Esophagus (tissue), 2 donors: Measurements from ENCODE around the gene DYNC1I1. TPM values are rescaled to one million over a fixed set of nuclear protein-coding genes. Genes with fewer than 3 reads are reported as not detected.

Experiments used
- H3K27ac ChIP-seq, 2 donors: one replicate each; pipeline ENCODE4 v1.5.1; 2013; ENCODE audit warnings: low read depth in 2 of 2, mild to moderate bottlenecking in 2 of 2, inconsistent platforms in 1 of 2, low read length in 1 of 2, moderate library complexity in 1 of 2
- H3K27me3 ChIP-seq, 2 donors: one replicate each; pipeline ENCODE4 v1.6.1; 2013; ENCODE audit warnings: low read length in 2 of 2, control low read depth in 1 of 2, mild to moderate bottlenecking in 1 of 2; ENCODE audit not compliant: insufficient read depth in 2 of 2, control insufficient read depth in 1 of 2
- H3K36me3 ChIP-seq, 2 donors: one replicate each; pipeline ENCODE4 v1.6.1; 2013; ENCODE audit warnings: low read length in 1 of 2; ENCODE audit not compliant: control insufficient read depth in 2 of 2, insufficient read depth in 2 of 2
- H3K4me1 ChIP-seq, 2 donors: one replicate each; pipeline ENCODE4 v1.6.1; 2013; ENCODE audit warnings: low read length in 1 of 2; ENCODE audit not compliant: control insufficient read depth in 2 of 2, insufficient read depth in 2 of 2
- H3K4me3 ChIP-seq, 2 donors: one replicate each; pipeline ENCODE4 v1.5.1; 2013; ENCODE audit warnings: low read length in 2 of 2, mild to moderate bottlenecking in 2 of 2, low read depth in 1 of 2, moderate library complexity in 1 of 2
- H3K9me3 ChIP-seq, 2 donors: one replicate each; pipeline ENCODE4 v1.6.1; 2013; ENCODE audit warnings: mild to moderate bottlenecking in 2 of 2, low read depth in 1 of 2, low read length in 1 of 2, moderate library complexity in 1 of 2; ENCODE audit not compliant: control insufficient read depth in 2 of 2, insufficient read depth in 1 of 2
- WGBS, 2 donors: extraction: QIAGEN DNeasy Blood & Tissue Kit; methylation state at CpG; one replicate each; pipeline ENCODE4 v1.1.7; 2013; 5-methylcytosine and 5-hydroxymethylcytosine counted together
- polyA plus RNA-seq, 2 donors: library from polyadenylated mRNA; stranded (reverse); fragments of 200-250 nt; gene quantifications; one replicate each; pipeline ENCODE4 v1.2.3, GENCODE V29; 2013
- donor health status: healthy with polysubstance abuse.
- donor health status: Bipolar disorder and iron deficiency.

The DYNC1I1 gene
- polyA plus RNA-seq, 2 donors = 0.20 to 0.69 TPM

DNA sequence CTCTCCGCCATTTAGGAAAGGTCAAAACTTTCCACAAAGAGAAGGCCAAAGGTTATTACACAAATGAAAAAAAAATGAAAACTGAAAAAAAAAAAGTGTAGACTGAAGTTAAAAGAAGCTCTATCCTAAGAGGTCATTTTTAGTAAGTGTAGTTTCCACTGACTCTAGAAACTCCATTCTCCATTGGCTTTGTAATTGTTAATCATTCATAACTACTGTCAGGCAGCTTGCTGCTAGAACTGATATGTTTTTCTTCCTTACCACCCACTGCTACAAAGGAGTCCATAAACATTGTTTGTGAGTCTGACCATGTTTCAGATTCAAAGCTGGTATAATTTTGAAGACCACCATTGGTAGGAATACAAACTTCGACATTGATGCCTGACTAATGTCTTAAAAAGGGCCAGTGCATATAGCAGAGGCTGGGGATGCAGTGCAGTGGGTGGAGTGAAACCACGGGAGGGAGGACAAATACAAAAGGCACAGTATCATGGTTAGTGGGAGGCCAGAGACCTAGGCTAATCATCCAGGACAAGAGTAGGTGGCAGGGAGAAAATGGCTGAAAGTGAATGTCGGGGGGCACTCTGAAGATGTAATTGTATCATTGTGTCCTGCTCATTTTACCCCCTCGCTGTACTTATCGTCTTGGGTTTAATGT, 16.9 kb upstream of the DYNC1I1 start:
- Histone ChIP-seq H3K9me3 (no peaks in the 10 kb centered on the region), H3K27ac (no peak overlapping the region), H3K27me3 (no peaks in the 10 kb centered on the region), H3K4me3 (no peak overlapping the region), H3K4me1 (no peaks in the 10 kb centered on the region), H3K36me3 (no peaks in the 10 kb centered on the region)
- 77 to 86% methylated on average over 6 of the region's 6 CpGs for WGBS, 2 donors

DNA sequence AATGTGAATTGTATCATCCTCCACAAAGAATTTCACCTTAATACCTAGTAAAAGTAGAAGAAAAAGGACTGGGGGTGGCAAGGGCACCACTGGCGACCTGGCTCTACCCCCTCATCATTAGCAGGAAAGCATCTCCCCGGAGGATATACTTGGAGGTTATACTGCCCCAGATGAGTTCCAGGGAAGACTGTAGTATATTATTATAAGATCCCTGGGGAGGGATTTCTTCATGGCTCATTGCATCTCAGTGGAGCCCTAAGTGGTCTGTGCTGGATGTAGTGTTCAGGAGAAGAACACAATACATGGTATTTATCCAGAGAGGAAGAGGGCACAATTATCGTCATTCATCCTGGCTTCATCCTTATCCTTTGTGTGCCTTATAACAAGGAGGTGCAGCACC, 14.2 kb upstream of the DYNC1I1 start:
- Histone ChIP-seq H3K9me3 (no peaks in the 10 kb centered on the region), H3K27ac (no peak overlapping the region), H3K4me1 (no peaks in the 10 kb centered on the region), H3K36me3 (no peaks in the 10 kb centered on the region), H3K4me3 (no peak overlapping the region), H3K27me3 (no peaks in the 10 kb centered on the region)
- WGBS, 2 donors = 67 to 74% methylated on average over 3 of the region's 3 CpGs

DNA sequence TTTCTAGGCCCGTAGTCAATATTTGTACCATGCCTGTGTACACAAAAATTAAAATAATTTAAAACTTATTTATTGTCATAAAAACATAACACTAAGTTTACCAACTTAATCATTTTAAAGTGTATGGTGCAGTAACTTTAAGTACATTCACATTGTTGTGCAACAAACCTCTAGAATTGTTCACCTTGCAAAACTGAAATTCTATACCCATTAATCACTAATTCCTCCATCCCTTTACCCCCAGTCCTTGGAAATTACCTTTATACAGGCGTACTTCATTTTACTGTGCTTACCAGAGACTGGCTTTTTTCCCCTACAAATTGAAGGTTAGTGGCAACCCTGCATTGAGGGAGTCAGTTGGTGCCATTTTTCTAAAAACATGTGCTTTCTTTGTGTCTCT, 6.3 kb upstream of the DYNC1I1 start:
- Histone ChIP-seq H3K36me3 (no peaks in the 10 kb centered on the region), H3K4me1 (no peaks in the 10 kb centered on the region), H3K27ac (no peak overlapping the region), H3K27me3 (no peaks in the 10 kb centered on the region), H3K4me3 (no peak overlapping the region), H3K9me3 (no peaks in the 10 kb centered on the region)
- WGBS, 2 donors = 89 to 93% methylated on average over 2 of the region's 2 CpGs

DNA sequence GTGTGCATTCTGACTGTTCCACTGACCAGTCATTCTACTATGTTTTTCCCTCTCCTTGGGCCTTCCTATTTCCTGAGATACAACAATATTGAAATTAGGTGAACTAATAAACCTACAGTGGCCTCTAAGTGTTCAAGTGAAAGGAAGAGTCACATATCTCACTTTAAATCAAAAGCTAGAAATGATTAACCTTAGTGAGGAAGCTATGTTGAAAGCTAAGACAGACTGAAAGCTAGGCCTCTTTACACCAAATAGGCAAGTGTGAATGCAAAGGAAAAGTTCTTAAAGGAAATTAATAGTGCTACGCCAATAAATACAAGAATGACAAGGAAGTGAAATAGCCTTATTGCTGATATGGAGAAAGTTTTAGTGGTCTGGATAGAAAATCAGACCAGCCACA, 5.7 kb upstream of the DYNC1I1 start:
- WGBS, 2 donors = 92% methylated on average over 1 of the region's 1 CpG
- no peaks in the 10 kb centered on the region for H3K9me3 ChIP-seq
- H3K27me3 ChIP-seq = no peaks in the 10 kb centered on the region
- H3K27ac ChIP-seq = no peak overlapping the region
- H3K4me1 ChIP-seq = no peaks in the 10 kb centered on the region
- no peaks in the 10 kb centered on the region for H3K36me3 ChIP-seq
- no peak overlapping the region for H3K4me3 ChIP-seq

DNA sequence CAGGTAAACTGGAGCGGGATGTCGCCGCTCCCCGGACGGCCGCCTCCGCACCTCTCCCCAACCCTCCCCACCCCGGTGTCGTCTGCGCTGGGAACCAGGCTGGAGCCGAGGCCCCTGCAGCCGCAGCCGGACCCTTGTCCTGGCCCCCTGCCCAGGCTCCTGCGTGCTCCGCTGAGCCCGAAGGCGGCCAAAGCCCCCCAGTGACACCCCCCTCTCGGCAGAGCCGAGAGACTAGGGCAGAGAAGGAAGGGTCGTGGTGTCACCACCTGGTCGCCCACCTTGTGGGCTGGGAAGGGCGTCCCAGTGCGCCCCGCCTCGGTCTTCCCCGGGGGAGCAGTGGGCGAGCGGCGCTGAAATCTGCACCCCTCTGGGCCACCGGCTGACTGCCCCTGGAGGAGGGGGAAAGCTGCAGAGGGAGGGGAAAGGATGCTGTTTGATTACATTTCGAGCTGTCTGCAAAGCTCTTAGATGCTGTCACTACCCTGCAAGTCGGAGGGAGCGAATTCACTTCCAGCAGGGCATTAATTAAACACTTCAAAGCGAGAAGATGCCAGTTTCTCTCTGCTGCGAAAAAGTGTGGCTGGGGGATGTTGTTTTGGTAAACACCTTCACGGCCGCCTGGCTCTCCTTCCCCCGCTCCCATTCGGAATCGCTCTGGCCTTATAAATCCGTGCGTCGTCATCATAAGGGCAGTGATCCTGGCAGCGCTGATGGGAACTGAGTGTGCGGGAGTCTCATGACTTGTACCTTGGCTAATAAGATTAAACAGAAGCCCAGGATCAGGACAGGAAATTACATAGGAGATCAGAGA, 622 bp downstream of the DYNC1I1 start:
- 10 to 13% methylated on average over 42 to 45 of the region's 45 CpGs for WGBS, 2 donors
- no peaks in the 10 kb centered on the region for H3K27me3 ChIP-seq
- peak overlapping the region in 1 of 2 donors; percentile 13 for H3K27ac ChIP-seq
- H3K4me1 ChIP-seq = no peaks in the 10 kb centered on the region
- no peaks in the 10 kb centered on the region for H3K36me3 ChIP-seq
- H3K9me3 ChIP-seq = no peaks in the 10 kb centered on the region
- peak overlapping the region; percentile 47 to 58 for H3K4me3 ChIP-seq

DNA sequence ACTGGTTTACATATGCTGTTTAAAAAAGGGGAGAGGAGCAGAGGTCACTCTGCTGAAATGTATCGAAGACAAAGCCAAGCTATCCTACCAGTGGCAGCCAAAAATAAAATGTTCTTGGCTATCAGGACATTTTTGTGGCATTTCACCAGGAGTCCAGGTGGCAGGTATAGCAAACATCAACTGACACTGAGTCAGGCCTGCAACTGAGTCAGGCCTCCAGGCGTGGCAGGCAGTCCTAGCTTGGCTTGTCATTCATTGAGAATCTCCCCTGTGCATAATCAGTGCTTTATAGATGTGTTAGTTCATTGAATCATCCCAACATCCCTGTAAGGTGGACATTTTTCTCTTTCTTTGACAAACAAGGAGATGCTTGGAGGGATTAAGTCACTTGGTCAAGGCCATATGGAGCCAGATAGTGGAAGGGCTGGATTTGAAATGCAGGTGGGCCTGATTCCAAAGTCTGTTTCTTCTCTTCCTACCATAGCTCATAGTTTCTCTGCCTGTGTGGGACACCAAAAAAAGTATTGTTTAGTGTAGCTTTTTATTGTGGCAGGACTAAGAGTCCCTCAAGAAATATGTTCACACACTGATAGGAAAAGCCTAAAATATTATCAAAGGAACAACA, 4.3 kb downstream of the DYNC1I1 start:
- Histone ChIP-seq H3K27ac (no peak overlapping the region), H3K27me3 (no peaks in the 10 kb centered on the region), H3K9me3 (no peaks in the 10 kb centered on the region), H3K4me3 (no peak overlapping the region), H3K4me1 (no peaks in the 10 kb centered on the region), H3K36me3 (no peaks in the 10 kb centered on the region)
- 85 to 93% methylated on average over 2 of the region's 2 CpGs for WGBS, 2 donors

DNA sequence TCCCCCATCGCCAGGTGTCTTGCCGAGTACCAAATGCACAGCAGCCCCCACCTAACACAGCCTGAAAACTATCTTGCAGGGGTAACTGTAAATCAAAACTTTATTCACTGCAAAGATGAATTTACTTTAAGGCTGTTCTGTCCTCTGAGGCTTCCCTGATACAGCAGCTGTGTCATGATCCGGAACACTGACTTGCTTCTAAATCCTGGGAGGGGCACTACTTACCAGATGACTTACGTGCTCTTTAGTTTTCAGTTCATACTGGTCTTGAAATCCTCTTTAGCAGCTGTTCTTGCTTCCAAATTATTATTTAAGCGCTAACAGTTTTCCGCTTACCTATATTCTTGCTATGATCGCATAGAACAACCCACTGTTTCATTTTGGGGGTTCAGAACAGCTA, 4.9 kb downstream of the DYNC1I1 start:
- no peaks in the 10 kb centered on the region for H3K36me3 ChIP-seq
- no peak overlapping the region for H3K27ac ChIP-seq
- no peak overlapping the region for H3K4me3 ChIP-seq
- 85 to 86% methylated on average over 7 of the region's 7 CpGs for WGBS, 2 donors
- H3K27me3 ChIP-seq = no peaks in the 10 kb centered on the region
- H3K9me3 ChIP-seq = peaks cover 0 to under 1% of the 10 kb centered on the region in 2 donors
- H3K4me1 ChIP-seq = no peaks in the 10 kb centered on the region

DNA sequence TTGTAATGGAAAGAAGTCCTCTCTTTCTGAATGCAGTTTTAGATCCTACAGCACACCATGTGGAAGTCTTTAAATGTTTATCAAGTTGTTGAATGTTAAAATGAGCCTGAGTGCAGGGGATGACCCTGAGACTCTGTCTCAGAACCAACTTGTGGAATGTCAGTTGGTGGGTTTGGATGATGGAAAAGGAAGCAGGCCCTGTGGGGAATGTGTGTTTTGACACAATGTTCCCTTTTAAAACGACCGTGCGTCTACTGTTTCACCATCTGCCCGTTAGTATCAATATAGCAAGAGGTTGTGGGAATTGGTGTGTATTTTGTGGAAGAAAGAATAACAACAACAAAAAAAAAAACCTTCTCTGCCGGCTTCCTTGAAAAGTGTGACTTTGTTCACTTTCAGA, 8.3 kb downstream of the DYNC1I1 start:
- Histone ChIP-seq H3K4me1 (no peaks in the 10 kb centered on the region), H3K4me3 (no peak overlapping the region), H3K27ac (no peak overlapping the region), H3K36me3 (no peaks in the 10 kb centered on the region), H3K9me3 (peaks cover 0 to 4% of the 10 kb centered on the region in 2 donors), H3K27me3 (no peaks in the 10 kb centered on the region)
- WGBS, 2 donors = 64 to 78% methylated on average over 5 of the region's 5 CpGs

DNA sequence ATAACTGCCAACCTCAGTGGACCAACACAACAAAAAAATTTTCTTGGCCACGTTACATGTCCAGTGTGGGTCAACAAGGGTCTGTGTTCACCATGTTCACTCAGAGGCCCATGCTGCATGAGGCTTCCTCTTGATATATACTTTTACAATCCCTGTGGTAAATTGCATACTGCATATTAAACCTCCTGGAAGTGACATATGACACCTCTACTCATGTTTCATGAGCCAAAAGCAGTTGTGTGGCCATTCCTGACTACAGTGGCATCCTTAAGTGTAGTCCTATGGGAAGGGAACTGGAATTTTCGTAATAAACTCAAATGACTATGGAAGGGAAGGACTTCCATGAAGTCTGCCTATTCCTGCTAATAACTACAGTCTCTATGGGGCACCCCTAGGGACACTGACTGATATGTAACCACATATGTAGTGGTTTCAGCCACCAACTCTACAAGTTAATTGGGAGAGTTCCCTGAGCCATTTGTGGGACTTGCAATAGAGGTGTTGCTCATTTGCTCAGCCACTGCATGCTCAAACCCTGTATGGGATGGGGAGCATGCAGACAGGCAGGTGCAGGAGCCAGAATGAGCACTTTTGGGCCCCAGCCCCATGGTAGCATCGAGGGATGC, 9.7 kb downstream of the DYNC1I1 start:
- H3K4me1 ChIP-seq = no peaks in the 10 kb centered on the region
- H3K36me3 ChIP-seq = no peaks in the 10 kb centered on the region
- no peaks in the 10 kb centered on the region for H3K27me3 ChIP-seq
- H3K27ac ChIP-seq = no peak overlapping the region
- no peak overlapping the region for H3K4me3 ChIP-seq
- WGBS, 2 donors = 69 to 85% methylated on average over 3 of the region's 3 CpGs
- peaks cover 0 to 4% of the 10 kb centered on the region in 2 donors for H3K9me3 ChIP-seq
